GM12892 (cell line): ENCODE measurements around the gene MAGEC3.

Experiments used
- POLR2A ChIP-seq: IDR thresholded peaks from 2 replicates; pipeline ENCODE4 v1.6.1; 2011; ENCODE audit warnings: low read depth, low read length, control low read depth
- POLR2AphosphoS5 ChIP-seq: IDR thresholded peaks from 2 replicates; pipeline ENCODE4 v1.6.1; 2011; ENCODE audit warnings: low read depth, low read length, control low read depth

- TF ChIP-seq POLR2A = no peak
- TF ChIP-seq POLR2AphosphoS5 = no peak
These were observed 1.7 kb downstream of the MAGEC3 start for GRCh38 chrX:141839856-141840255.
